Transverse colon (tissue), 4 donors: ENCODE results near the gene NHERF1. TPM values are rescaled to one million over a fixed set of nuclear protein-coding genes. Genes with fewer than 3 reads are reported as not detected.

ENCODE experiments used
- DNase-seq: peaks from one replicate; pipeline ENCODE4 v3.0.0-alpha.2; 2019
- H3K27ac ChIP-seq, 4 donors: fragments of 200-600 bp; sonication (generic); 2 replicates each; pipeline ENCODE4 v1.5.1; 2016 to 2018; ENCODE audit warnings: inconsistent platforms in 4 of 4
- H3K27me3 ChIP-seq: fragments of 200-600 bp; sonication (generic); 2 replicates; pipeline ENCODE4 v1.5.1; 2017; ENCODE audit warnings: inconsistent platforms
- H3K36me3 ChIP-seq, 4 donors: fragments of 200-600 bp; sonication (generic); 2 replicates each; pipeline ENCODE4 v1.5.1; 2017 to 2019; ENCODE audit warnings: inconsistent platforms in 4 of 4
- H3K4me1 ChIP-seq, 4 donors: fragments of 200-600 bp; sonication (generic); 2 replicates each; pipeline ENCODE4 v1.5.1; 2017 to 2020; ENCODE audit warnings: inconsistent platforms in 4 of 4
- H3K4me3 ChIP-seq, 4 donors: fragments of 200-600 bp; sonication (generic); 1 replicate in 1 of 4; 2 replicates in 3 of 4; pipeline versions ENCODE4 v1.5.1 to v1.6.1; 2017 to 2019; ENCODE audit warnings: inconsistent platforms in 4 of 4
- H3K9me3 ChIP-seq, 2 donors: fragments of 200-600 bp; sonication (generic); 2 replicates each; pipeline ENCODE4 v1.5.1; 2017 to 2019; ENCODE audit warnings: inconsistent platforms in 2 of 2
- CTCF ChIP-seq, 5 experiments: fragments of 200-600 bp in 3 of 5; fragments of 450-650 bp in 2 of 5; sonication (generic) in 3 of 5; IDR thresholded peaks; 1 replicate in 2 of 5; 2 replicates in 3 of 5; pipeline ENCODE4 v1.5.1; 2016 to 2017; ENCODE audit warnings: antibody characterized with exemption in 5 of 5, inconsistent platforms in 3 of 5, mild to moderate bottlenecking in 2 of 5, moderate library complexity in 1 of 5
- EP300 ChIP-seq: sonication (generic); formaldehyde crosslinking; IDR thresholded peaks from one replicate; pipeline ENCODE4 v1.6.1; 2017; ENCODE audit warnings: antibody characterized with exemption, low read depth
- POLR2A ChIP-seq: fragments of 450-650 bp; IDR thresholded peaks from one replicate; pipeline ENCODE4 v1.6.1; 2016; ENCODE audit warnings: antibody characterized with exemption, mild to moderate bottlenecking, moderate library complexity
- POLR2AphosphoS5 ChIP-seq, 3 donors: sonication (generic); formaldehyde crosslinking; IDR thresholded peaks; one replicate each; pipeline ENCODE4 v1.6.1; 2016; ENCODE audit warnings: antibody characterized with exemption in 3 of 3
- WGBS, 2 donors: methylation state at CpG; one replicate each; pipeline ENCODE4 v1.1.5; 2018; ENCODE audit warnings: low coverage in 1 of 2; 5-methylcytosine and 5-hydroxymethylcytosine counted together
- in situ Hi-C, 4 donors: fragments of 200-750 bp; cut with MboI; loops; one replicate each; pipeline versions ENCODE4 v1.15.0 to v1.15.1; 2017; ENCODE audit warnings: low sequenced_read_pairs in 3 of 4, low pct_ligation_motif_present in 1 of 4, low pct_unique_long_range_greater_than_20kb in 1 of 4
- intact Hi-C: fragments of 100-400 bp; cut with DNase I; formaldehyde crosslinking; loops from one replicate; pipeline ENCODE4 v1.15.1; 2023; ENCODE audit warnings: low total_unique reads
- total RNA-seq, 4 donors: library from RNA; depleted of rRNA; stranded (reverse); fragments of >200 nt; gene quantifications; one replicate each; pipeline ENCODE4 v1.1.0, GENCODE V29; 2016

NHERF1 gene
- total RNA-seq, 4 donors from 2014 or later: 118 to 463 (median 233) TPM

- TF ChIP-seq CTCF (IDR thresholded peaks at IDR 0.05) (peak in 4 of 5 experiments; percentile 33 to 51 (median 44)), EP300 (no peak), POLR2AphosphoS5 (IDR thresholded peaks at IDR 0.05) (peak in 1 of 3 donors; percentile 7), POLR2A (peak; percentile 40)
- in situ Hi-C loops: loop anchor here in 3 of 4 donors (5.0 to 25.0 kb wide), 3 partner anchors 79 to 126 kb away; partner anchors contain the start of genes FDXR (in 2 of the 3) and GRIN2C (in 2 of the 3)
- H3K27me3 ChIP-seq: peaks cover 47% of the 10 kb centered on the region
- H3K9me3 ChIP-seq: no peaks in the 10 kb centered on the region
- DNase-seq: peak; percentile 59
- intact Hi-C loops: no loop called here
- H3K27ac ChIP-seq: peak within 1 kb of the TSS; percentile 47 to 72 (median 62)
- 0 to 3% methylated on average over 17 to 20 of the region's 67 CpGs for WGBS, 2 donors
- peak within 1 kb of the TSS; percentile 8 to 49 (median 25) for H3K4me3 ChIP-seq
- peaks cover 10 to 31% (median 29%) of the 10 kb centered on the region in 4 donors for H3K4me1 ChIP-seq
- no peaks in the 10 kb centered on the region for H3K36me3 ChIP-seq
Measured at GRCh38 chr17:74736513-74737298, 11.7 kb upstream of the NHERF1 start, which contains the start of gene RAB37. TSS of gene RAB37 (plus strand) at chr17:74737256. CDS start at chr17:74737273, 17 bp downstream.

DNA sequence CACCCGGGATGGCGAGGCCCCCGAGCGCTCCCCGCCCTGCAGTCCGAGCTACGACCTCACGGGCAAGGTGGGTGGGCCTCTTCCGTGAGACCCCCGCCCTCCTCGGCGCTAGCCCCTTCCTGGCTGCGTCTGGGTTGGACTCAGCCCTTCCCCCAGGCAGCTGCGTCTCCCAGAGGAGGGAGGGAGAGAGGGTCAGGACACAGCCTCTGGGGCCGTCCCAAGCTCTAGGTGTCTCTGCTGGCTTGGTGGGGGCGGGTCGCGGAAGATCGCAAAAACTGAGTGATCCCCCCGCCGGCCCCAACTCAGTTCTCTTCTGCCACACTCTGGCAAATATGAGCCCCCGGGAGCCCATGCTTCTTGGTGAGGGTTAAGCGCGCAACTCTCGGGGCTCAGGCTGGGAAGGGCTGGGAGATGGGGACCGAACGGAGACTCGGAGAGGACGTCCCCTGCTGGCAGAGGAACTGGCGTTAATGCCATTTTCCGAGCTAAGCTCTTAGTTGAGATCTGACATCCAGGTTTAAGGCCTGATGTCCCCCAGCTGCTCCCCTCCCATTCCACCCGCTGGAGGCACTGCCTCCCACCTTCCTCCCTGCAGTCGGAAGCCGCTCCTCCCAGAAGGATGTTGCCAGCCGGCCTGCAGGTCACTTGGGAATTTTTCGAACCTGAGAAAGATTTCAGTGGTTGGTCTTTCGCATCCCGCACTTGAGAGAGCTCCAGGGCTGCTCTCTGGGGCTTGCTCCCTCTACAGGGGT lies 11.0 kb upstream of the NHERF1 start:
- 4% methylated on average over 23 of the region's 38 CpGs; no CpG with 5 or more reads in 1 of the 2 donors for WGBS, 2 donors
- peaks cover 47% of the 10 kb centered on the region for H3K27me3 ChIP-seq

GRCh38 chr17:74738051-74738996 lies 10.1 kb upstream of the NHERF1 start:
- Histone ChIP-seq H3K27me3 (peaks cover 47% of the 10 kb centered on the region), H3K4me1 (peaks cover 10 to 46% (median 32%) of the 10 kb centered on the region in 4 donors), H3K27ac (peak overlapping the region; percentile 47 to 72 (median 62)), H3K36me3 (no peaks in the 10 kb centered on the region), H3K4me3 (peak overlapping the region in 3 of 4 donors; percentile 8 to 49 (median 38)), H3K9me3 (no peaks in the 10 kb centered on the region)
- intact Hi-C loops (no loop called here), in situ Hi-C loops (loop anchor here in 3 of 4 donors (5.0 to 25.0 kb wide), 3 partner anchors 81 to 124 kb away; partner anchors contain the start of genes FDXR (in 2 of the 3) and GRIN2C (in 2 of the 3))
- 24% methylated on average over 14 of the region's 16 CpGs; no CpG with 5 or more reads in 1 of the 2 donors for WGBS, 2 donors
- TF ChIP-seq EP300 (no peak), CTCF (IDR thresholded peaks at IDR 0.05) (no peak), POLR2AphosphoS5 (IDR thresholded peaks at IDR 0.05) (peak; percentile 7 to 66 (median 57)), POLR2A (peak; percentile 58)
- DNase-seq: peak; percentile 76

More for the DNA sequence above, 11.0 kb upstream of the NHERF1 start:
- no peaks in the 10 kb centered on the region for H3K9me3 ChIP-seq
- intact Hi-C loops (no loop called here), in situ Hi-C loops (loop anchor here in 3 of 4 donors (5.0 to 25.0 kb wide), 3 partner anchors 80 to 125 kb away; partner anchors contain the start of genes FDXR (in 2 of the 3) and GRIN2C (in 2 of the 3))
- H3K4me3 ChIP-seq: peak overlapping the region; percentile 8 to 49 (median 25)
- peak; percentile 42 for DNase-seq
- H3K4me1 ChIP-seq: peaks cover 10 to 38% (median 32%) of the 10 kb centered on the region in 4 donors
- H3K36me3 ChIP-seq: no peaks in the 10 kb centered on the region
- no peak for TF ChIP-seq EP300
- TF ChIP-seq POLR2AphosphoS5 (IDR thresholded peaks at IDR 0.05): no peak
- TF ChIP-seq CTCF (IDR thresholded peaks at IDR 0.05): peak in 4 of 5 experiments; percentile 20 to 46 (median 27)
- H3K27ac ChIP-seq: peak overlapping the region; percentile 47 to 72 (median 62)
